ENCODE data around the gene LOXL3.

LOXL3 gene

DNA sequence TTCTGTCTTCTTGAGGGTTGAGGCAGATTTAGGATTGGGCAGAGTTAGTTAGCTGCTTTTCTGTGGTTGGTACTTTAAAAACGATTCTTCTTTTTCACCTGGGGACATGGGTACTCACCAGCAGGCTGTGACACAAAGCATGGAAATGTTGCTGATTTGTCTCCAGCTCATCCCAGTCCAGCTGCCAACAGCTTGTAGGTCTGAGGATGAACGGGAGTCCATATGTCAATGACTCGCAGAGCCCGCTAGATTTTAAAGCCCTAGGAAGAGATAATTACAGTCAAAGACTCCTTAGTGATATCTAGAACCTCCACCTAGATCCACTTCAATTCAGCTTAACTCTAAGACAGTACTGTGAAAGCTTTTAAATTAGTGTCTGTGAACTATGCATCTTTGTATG lies 21.6 kb upstream of the LOXL3 start:
- ChIA-PET CTCF (interaction anchor here (0.6 to 4.8 kb wide), 5 partner anchors 12 to 654 kb away, joined by 3 to 51 read pairs (median 3); partner anchors contain the start of genes CCDC142 and TTC31), POLR2A (interaction anchor here (0.6 kb wide), 1 partner anchor 21 kb away, joined by 3 read pairs; the partner anchor contains the start of gene LOXL3)
- Histone ChIP-seq H3K9me3 (ENCODE audit: control insufficient read depth, insufficient read depth, low read depth, low read length) (no peaks in the 10 kb centered on the region), H3K4me3 (ENCODE audit: low read depth, low read length) (no peak overlapping the region), H3K4me1 (ENCODE audit: control insufficient read depth, insufficient read depth, low read length) (no peaks in the 10 kb centered on the region), H3K36me3 (ENCODE audit: control insufficient read depth in 2 of 2, insufficient read depth in 1 of 2, low read length in 2 of 2) (no peaks in the 10 kb centered on the region), H3K27ac (ENCODE audit: extremely low read depth, low read depth, low read length) (no peak overlapping the region)
- TF ChIP-seq, protein P1, sequence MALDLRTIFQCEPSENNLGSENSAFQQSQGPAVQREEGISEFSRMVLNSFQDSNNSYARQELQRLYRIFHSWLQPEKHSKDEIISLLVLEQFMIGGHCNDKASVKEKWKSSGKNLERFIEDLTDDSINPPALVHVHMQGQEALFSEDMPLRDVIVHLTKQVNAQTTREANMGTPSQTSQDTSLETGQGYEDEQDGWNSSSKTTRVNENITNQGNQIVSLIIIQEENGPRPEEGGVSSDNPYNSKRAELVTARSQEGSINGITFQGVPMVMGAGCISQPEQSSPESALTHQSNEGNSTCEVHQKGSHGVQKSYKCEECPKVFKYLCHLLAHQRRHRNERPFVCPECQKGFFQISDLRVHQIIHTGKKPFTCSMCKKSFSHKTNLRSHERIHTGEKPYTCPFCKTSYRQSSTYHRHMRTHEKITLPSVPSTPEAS (tag by site-specific recombination; IDR thresholded peaks at IDR 0.05): no peak
- TF ChIP-seq ZNF132 (tag by site-specific recombination; IDR thresholded peaks at IDR 0.05; ENCODE audit: borderline replicate concordance): no peak
- TF ChIP-seq ZXDB (tag by site-specific recombination; IDR thresholded peaks at IDR 0.05): no peak

DNA sequence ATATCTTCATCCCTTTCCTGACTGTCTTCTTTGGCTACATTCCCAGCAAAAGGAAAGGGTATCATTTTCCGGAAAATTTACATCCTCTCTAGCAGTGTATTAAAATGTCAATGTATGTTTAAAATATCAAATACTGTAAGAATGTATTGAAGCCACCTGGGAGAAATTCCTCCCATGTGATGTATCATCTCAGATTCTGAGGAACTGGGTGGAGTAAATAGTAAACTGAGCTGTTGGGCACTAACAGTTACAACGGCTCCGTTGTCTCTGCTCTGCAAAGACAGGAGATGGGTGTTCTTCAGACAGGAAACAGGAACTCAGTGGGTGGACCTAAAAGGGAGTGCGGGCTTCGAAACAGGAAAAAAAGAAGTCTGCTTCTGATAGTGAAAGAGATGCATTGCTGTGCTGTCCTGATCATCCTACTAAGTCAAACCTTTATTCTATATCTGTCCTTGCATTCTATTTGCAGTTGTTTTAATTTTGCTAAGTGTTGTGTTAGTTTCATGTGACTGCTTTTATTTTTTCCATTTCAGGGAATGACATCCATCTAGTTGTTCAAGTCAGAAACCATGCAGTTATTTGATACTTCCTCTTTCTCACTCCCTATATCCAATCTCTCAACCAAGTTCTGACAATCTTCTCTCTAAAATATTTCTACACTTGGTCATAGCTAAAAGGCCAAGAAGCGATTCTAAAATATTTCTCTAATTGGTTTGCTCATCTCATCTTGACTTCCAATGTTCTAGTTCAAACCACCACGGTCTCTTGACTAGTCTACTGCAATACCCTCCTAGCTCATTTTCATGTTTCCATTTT lies 20.2 kb upstream of the LOXL3 start:
- ChIA-PET POLR2A (interaction anchor here (0.5 to 1.0 kb wide), 3 partner anchors 20 to 837 kb away, joined by 3 to 11 read pairs (median 3); partner anchors contain the start of genes AUP1, HTRA2 and LOXL3), CTCF (interaction anchor here (0.7 to 4.8 kb wide), 2 partner anchors 9 to 13 kb away, joined by 3 to 51 read pairs; no protein-coding TSS in a partner anchor)
- Histone ChIP-seq H3K4me1 (ENCODE audit: control insufficient read depth, insufficient read depth, low read length) (no peaks in the 10 kb centered on the region), H3K36me3 (ENCODE audit: control insufficient read depth in 2 of 2, insufficient read depth in 1 of 2, low read length in 2 of 2) (no peaks in the 10 kb centered on the region), H3K9me3 (ENCODE audit: control insufficient read depth, insufficient read depth, low read depth, low read length) (no peaks in the 10 kb centered on the region), H3K4me3 (ENCODE audit: low read depth, low read length) (no peak overlapping the region), H3K27ac (ENCODE audit: extremely low read depth, low read depth, low read length) (no peak overlapping the region)
- TF ChIP-seq ZNF202 (tag by site-specific recombination; IDR thresholded peaks at IDR 0.05; ENCODE audit: borderline replicate concordance) (no peak), ZNF571 (tag by site-specific recombination; IDR thresholded peaks at IDR 0.05) (no peak), ZBTB17 (tag by site-specific recombination; IDR thresholded peaks at IDR 0.05) (peak; percentile 47), GLIS2 (tag by site-specific recombination; IDR thresholded peaks at IDR 0.05) (no peak), WT1 (tag by site-specific recombination; IDR thresholded peaks at IDR 0.05) (no peak), ZNF707 (tag by site-specific recombination; IDR thresholded peaks at IDR 0.05) (no peak), ZNF114 (tag by site-specific recombination; IDR thresholded peaks at IDR 0.05) (no peak)

DNA sequence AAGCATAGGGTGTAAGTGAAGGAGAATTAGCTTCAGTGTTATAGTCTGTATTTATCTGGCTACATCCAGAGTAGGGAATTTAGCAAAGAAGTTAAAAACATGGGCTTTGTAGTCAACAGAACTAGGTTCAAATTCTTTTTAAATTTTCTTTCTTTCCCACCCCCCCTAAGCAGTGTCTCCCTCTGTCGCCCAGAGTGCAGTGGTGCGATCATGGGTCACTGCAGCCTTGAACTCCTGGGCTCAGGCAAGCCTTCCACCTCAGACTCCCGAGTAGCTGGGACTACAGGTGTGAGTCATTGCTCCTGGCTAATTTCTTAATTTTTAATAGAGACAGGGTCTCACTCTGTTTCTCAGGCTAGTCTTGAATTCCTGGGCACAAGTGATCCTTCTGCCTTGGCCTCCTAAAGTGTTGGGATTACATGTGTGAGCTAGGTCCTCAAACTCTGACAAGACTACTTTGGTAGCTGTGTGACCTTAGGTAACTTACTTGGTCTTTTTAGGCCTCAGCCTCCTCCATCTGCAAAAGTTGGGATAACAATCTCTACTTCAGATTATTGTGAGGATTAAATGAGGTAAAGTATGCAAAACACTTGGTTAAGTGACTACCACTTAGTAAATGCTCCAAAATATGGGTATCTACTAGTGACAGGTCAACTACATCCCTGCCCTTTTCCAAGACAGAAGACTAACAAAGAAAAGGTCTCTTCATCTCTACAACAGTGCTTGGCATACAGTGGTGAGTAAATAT lies 18.6 kb upstream of the LOXL3 start:
- TF ChIP-seq, protein P2, sequence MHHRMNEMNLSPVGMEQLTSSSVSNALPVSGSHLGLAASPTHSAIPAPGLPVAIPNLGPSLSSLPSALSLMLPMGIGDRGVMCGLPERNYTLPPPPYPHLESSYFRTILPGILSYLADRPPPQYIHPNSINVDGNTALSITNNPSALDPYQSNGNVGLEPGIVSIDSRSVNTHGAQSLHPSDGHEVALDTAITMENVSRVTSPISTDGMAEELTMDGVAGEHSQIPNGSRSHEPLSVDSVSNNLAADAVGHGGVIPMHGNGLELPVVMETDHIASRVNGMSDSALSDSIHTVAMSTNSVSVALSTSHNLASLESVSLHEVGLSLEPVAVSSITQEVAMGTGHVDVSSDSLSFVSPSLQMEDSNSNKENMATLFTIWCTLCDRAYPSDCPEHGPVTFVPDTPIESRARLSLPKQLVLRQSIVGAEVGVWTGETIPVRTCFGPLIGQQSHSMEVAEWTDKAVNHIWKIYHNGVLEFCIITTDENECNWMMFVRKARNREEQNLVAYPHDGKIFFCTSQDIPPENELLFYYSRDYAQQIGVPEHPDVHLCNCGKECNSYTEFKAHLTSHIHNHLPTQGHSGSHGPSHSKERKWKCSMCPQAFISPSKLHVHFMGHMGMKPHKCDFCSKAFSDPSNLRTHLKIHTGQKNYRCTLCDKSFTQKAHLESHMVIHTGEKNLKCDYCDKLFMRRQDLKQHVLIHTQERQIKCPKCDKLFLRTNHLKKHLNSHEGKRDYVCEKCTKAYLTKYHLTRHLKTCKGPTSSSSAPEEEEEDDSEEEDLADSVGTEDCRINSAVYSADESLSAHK (tag by site-specific recombination; IDR thresholded peaks at IDR 0.05): no peak
- no peak for TF ChIP-seq ZNF571 (tag by site-specific recombination; IDR thresholded peaks at IDR 0.05)
- CTCF ChIA-PET: no interaction called here
- Histone ChIP-seq H3K9me3 (ENCODE audit: control insufficient read depth, insufficient read depth, low read depth, low read length) (no peaks in the 10 kb centered on the region), H3K27ac (ENCODE audit: extremely low read depth, low read depth, low read length) (no peak overlapping the region), H3K4me1 (ENCODE audit: control insufficient read depth, insufficient read depth, low read length) (no peaks in the 10 kb centered on the region), H3K36me3 (ENCODE audit: control insufficient read depth in 2 of 2, insufficient read depth in 1 of 2, low read length in 2 of 2) (no peaks in the 10 kb centered on the region), H3K4me3 (ENCODE audit: low read depth, low read length) (no peak overlapping the region)
- POLR2A ChIA-PET: no interaction called here

DNA sequence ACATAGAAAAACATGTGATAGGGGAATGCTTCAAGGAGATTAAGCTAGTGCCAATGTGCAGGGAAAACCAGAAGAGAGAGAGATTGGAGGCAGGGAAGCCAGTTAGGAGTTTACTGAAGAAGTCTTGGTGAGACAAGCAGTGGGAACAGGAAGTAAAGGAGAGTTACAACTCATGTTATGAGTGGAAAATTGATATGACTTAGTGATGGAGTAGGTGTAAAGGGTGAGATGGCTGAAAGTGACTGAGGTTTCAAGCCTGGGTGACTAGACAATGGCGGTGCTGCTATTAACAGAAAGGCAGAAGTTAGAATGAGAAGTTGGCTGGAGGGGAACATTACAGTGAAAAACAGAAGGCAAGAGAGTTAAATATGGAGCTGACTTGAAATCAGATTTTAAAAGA lies 17.3 kb upstream of the LOXL3 start:
- H3K27ac ChIP-seq (ENCODE audit: extremely low read depth, low read depth, low read length): no peak overlapping the region
- H3K4me3 ChIP-seq (ENCODE audit: low read depth, low read length): no peak overlapping the region
- no peaks in the 10 kb centered on the region for H3K4me1 ChIP-seq (ENCODE audit: control insufficient read depth, insufficient read depth, low read length)
- H3K36me3 ChIP-seq (ENCODE audit: control insufficient read depth in 2 of 2, insufficient read depth in 1 of 2, low read length in 2 of 2): no peaks in the 10 kb centered on the region
- H3K9me3 ChIP-seq (ENCODE audit: control insufficient read depth, insufficient read depth, low read depth, low read length): no peaks in the 10 kb centered on the region
- POLR2A ChIA-PET: interaction anchor here (0.7 kb wide), 1 partner anchor 62 kb away, joined by 8 read pairs; no protein-coding TSS in a partner anchor
- CTCF ChIA-PET: interaction anchor here (0.5 to 0.9 kb wide), 3 partner anchors 16 to 501 kb away, joined by 3 to 8 read pairs (median 3); no protein-coding TSS in a partner anchor
- no peak for TF ChIP-seq ZBTB21 (tag by site-specific recombination; IDR thresholded peaks at IDR 0.05)
- TF ChIP-seq, protein P3, sequence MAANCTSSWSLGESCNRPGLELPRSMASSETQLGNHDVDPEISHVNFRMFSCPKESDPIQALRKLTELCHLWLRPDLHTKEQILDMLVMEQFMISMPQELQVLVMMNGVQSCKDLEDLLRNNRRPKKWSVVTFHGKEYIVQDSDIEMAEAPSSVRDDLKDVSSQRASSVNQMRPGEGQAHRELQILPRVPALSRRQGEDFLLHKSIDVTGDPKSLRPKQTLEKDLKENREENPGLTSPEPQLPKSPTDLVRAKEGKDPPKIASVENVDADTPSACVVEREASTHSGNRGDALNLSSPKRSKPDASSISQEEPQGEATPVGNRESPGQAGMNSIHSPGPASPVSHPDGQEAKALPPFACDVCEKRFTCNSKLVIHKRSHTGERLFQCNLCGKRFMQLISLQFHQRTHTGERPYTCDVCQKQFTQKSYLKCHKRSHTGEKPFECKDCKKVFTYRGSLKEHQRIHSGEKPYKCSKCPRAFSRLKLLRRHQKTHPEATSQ (tag by site-specific recombination; IDR thresholded peaks at IDR 0.05): no peak
- TF ChIP-seq ZNF140 (tag by site-specific recombination; IDR thresholded peaks at IDR 0.05): no peak
- TF ChIP-seq KLF7 (tag by site-specific recombination; IDR thresholded peaks at IDR 0.05; ENCODE audit: borderline replicate concordance): no peak
- no peak for TF ChIP-seq GLIS2 (tag by site-specific recombination; IDR thresholded peaks at IDR 0.05)
- TF ChIP-seq ZNF747 (tag by site-specific recombination; IDR thresholded peaks at IDR 0.05): no peak
- no peak for TF ChIP-seq ZEB2 (tag by site-specific recombination; IDR thresholded peaks at IDR 0.05)
- TF ChIP-seq BCL11A (tag by site-specific recombination; IDR thresholded peaks at IDR 0.05; ENCODE audit: low read depth): no peak
- TF ChIP-seq ZNF560 (tag by site-specific recombination; IDR thresholded peaks at IDR 0.05; ENCODE audit: borderline replicate concordance): no peak
- no peak for TF ChIP-seq ZNF610 (tag by site-specific recombination; IDR thresholded peaks at IDR 0.05; ENCODE audit: borderline replicate concordance)
- no peak for TF ChIP-seq REPIN1 (tag by site-specific recombination; IDR thresholded peaks at IDR 0.05; ENCODE audit: low read depth)
